Ovary (tissue), 3 donors: Measurements from ENCODE around the gene ZNF653.

Source experiments
- EP300 ChIP-seq: sonication (generic); formaldehyde crosslinking; IDR thresholded peaks from one replicate; pipeline ENCODE4 v1.6.1; 2017; ENCODE audit warnings: antibody characterized with exemption
- TF ChIP-seq, protein P1 (sequence below), 3 donors: fragments of 450-650 bp in 2 of 3; fragments of 200-600 bp in 1 of 3; IDR thresholded peaks; one replicate each; pipeline versions ENCODE4 v1.5.1 to v1.8.0; 2016 to 2022; ENCODE audit warnings: antibody characterized with exemption in 3 of 3, mild to moderate bottlenecking in 1 of 3
- donor health status: DM: no; HTN: no; CAD: no.

GRCh38 chr19:11507370-11508078 lies 1.9 kb upstream of the ZNF653 start:
- no peak for TF ChIP-seq EP300
- TF ChIP-seq, protein P1, sequence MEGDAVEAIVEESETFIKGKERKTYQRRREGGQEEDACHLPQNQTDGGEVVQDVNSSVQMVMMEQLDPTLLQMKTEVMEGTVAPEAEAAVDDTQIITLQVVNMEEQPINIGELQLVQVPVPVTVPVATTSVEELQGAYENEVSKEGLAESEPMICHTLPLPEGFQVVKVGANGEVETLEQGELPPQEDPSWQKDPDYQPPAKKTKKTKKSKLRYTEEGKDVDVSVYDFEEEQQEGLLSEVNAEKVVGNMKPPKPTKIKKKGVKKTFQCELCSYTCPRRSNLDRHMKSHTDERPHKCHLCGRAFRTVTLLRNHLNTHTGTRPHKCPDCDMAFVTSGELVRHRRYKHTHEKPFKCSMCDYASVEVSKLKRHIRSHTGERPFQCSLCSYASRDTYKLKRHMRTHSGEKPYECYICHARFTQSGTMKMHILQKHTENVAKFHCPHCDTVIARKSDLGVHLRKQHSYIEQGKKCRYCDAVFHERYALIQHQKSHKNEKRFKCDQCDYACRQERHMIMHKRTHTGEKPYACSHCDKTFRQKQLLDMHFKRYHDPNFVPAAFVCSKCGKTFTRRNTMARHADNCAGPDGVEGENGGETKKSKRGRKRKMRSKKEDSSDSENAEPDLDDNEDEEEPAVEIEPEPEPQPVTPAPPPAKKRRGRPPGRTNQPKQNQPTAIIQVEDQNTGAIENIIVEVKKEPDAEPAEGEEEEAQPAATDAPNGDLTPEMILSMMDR (IDR thresholded peaks at IDR 0.05): no peak
